Measurements from ENCODE around the gene MED7.
A peak's percentile ranks its signal among the peaks of the same experiment; 100 is the strongest.

MED7 gene

GRCh38 chr5:157157293-157157891, 14.7 kb upstream of the MED7 start:
- DNase-seq: no peak
- no peaks in the 10 kb centered on the region for H3K36me3 ChIP-seq
- no peaks in the 10 kb centered on the region for H3K9me3 ChIP-seq
- peaks cover 14% of the 10 kb centered on the region for H3K27me3 ChIP-seq
- no peak overlapping the region for H3K4me3 ChIP-seq (ENCODE audit: low read depth, low read length)
- no peak for TF ChIP-seq CTCF (IDR thresholded peaks at IDR 0.05; ENCODE audit: low read depth, low read length)
- no peaks in the 10 kb centered on the region for H3K4me1 ChIP-seq

DNA sequence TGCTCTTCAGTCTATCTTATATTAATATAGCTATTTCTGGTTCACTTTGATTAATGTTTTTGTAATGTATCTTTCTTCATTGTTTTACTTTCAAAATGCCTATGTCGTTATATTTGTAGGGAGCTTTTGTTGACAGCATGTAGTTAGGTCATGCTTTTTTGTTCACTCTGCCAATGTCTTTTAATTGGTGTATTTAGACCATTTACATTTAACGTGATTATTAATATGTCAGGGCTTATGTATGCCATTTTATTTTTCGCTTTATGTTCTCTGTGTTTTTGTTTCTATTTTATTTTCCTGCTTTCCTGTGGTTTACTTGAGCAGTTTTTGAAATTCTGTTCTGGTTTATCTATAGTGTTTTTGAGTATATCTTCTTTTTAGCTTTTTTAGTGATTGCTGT, 12.6 kb upstream of the MED7 start:
- Histone ChIP-seq H3K9me3 (no peaks in the 10 kb centered on the region), H3K27me3 (peaks cover 7% of the 10 kb centered on the region), H3K4me3 (ENCODE audit: low read depth, low read length) (no peak overlapping the region), H3K4me1 (no peaks in the 10 kb centered on the region), H3K36me3 (no peaks in the 10 kb centered on the region)
- DNase-seq: no peak
- no peak for TF ChIP-seq CTCF (IDR thresholded peaks at IDR 0.05; ENCODE audit: low read depth, low read length)

GRCh38 chr5:157150995-157151394, 8.3 kb upstream of the MED7 start:
- DNase-seq: no peak
- no peaks in the 10 kb centered on the region for H3K4me1 ChIP-seq
- H3K4me3 ChIP-seq (ENCODE audit: low read depth, low read length): no peak overlapping the region
- H3K36me3 ChIP-seq: no peaks in the 10 kb centered on the region
- TF ChIP-seq CTCF (IDR thresholded peaks at IDR 0.05; ENCODE audit: low read depth, low read length): no peak
- H3K9me3 ChIP-seq: no peaks in the 10 kb centered on the region
- no peaks in the 10 kb centered on the region; the same call in 1 of the 2 replicates for H3K27me3 ChIP-seq

- H3K4me1 ChIP-seq: peaks cover 1% of the 10 kb centered on the region; the same call in 1 of the 2 replicates
- H3K4me3 ChIP-seq (ENCODE audit: low read depth, low read length): no peak overlapping the region
- TF ChIP-seq CTCF (IDR thresholded peaks at IDR 0.05; ENCODE audit: low read depth, low read length): peak; percentile 93
- H3K27me3 ChIP-seq: no peaks in the 10 kb centered on the region; the same call in 1 of the 2 replicates
- H3K36me3 ChIP-seq: no peaks in the 10 kb centered on the region
- DNase-seq: peak; percentile 70
- no peaks in the 10 kb centered on the region for H3K9me3 ChIP-seq
Measured at GRCh38 chr5:157148734-157149615, 6.3 kb upstream of the MED7 start.

DNA sequence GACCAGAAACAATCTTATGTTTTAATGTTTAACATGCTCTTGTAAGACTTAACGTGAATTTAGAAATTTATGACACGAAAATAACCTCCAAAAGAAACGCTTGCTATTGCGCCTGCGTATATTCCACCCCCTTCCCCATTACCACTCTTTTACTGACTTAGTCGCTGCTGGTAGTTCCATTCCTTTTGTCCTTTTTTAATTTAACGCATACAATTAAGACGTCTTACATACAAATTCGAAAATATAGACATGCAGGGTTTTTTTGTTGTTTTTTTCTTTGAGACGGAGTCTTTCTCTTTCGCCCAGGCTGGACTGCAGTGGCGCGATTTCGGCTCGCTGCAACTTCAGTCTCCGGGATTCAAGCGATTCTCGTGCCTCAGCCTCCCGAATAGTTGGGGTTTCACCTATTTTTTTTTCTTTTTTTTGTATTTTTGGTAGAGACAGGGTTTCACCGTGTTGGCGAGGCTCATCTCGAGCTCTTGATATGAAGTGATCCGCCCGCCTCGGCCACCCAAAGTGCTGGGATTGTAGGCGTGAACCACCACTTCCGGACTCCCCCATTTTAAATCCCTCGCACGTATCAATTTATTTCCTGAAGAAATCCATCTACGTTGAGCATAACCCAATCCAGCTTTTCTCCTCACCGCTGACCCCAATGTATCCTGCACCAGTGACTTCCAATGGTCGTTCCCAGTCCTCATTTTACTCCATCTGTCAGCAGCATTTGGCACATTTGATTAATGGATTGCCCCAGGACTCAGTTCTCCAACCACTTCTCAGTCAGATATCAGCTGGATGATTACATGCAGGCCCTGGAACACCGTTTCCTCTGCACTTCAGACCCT, 684 bp upstream of the MED7 start:
- H3K4me3 ChIP-seq (ENCODE audit: low read depth, low read length): peak overlapping the region; percentile 97
- no peak for TF ChIP-seq CTCF (IDR thresholded peaks at IDR 0.05; ENCODE audit: low read depth, low read length)
- DNase-seq: peak; percentile 33

More for the DNA sequence above, 684 bp upstream of the MED7 start:
- Histone ChIP-seq H3K36me3 (no peaks in the 10 kb centered on the region; the same call in 1 of the 2 replicates), H3K9me3 (no peaks in the 10 kb centered on the region), H3K4me1 (peaks cover 5% of the 10 kb centered on the region; the same call in 1 of the 2 replicates), H3K27me3 (no peaks in the 10 kb centered on the region)

Measured in BE2C (cell line).